Activated CD4-positive, alpha-beta T cell treated with anti-CD3 and anti-CD28 coated beads for 48 hours (primary cell): Measurements from ENCODE around the gene PTPN14.
"Not testable (repeated sequence)": the region's sequence is repeated elsewhere in the genome, so short reads cannot be mapped to it uniquely, and the experiment has no call there.

Experiments
- DNase-seq: peaks from one replicate; pipeline ENCODE4 v3.0.0-alpha.2; 2020

Gene PTPN14

GRCh38 chr1:214506972-214507431 is 44.4 kb downstream of the PTPN14 start:
- no peak for DNase-seq

- DNase-seq: no peak
Measured at GRCh38 chr1:214505134-214505533, 46.3 kb downstream of the PTPN14 start.

GRCh38 chr1:214504330-214504729 is 47.1 kb downstream of the PTPN14 start:
- no peak for DNase-seq

GRCh38 chr1:214503553-214503952 is 47.8 kb downstream of the PTPN14 start:
- no peak for DNase-seq

- DNase-seq: no peak
Measured at GRCh38 chr1:214500340-214501055, 50.9 kb downstream of the PTPN14 start.

GRCh38 chr1:214499732-214500131 is 51.7 kb downstream of the PTPN14 start:
- no peak for DNase-seq

- DNase-seq: no peak
Measured at GRCh38 chr1:214498021-214498420, 53.4 kb downstream of the PTPN14 start.

GRCh38 chr1:214496126-214496525 is 55.3 kb downstream of the PTPN14 start:
- DNase-seq: no peak

GRCh38 chr1:214494706-214495105 is 56.7 kb downstream of the PTPN14 start:
- DNase-seq: no peak

- DNase-seq: not testable (repeated sequence)
Measured at GRCh38 chr1:214494179-214494578, 57.2 kb downstream of the PTPN14 start.

GRCh38 chr1:214493126-214493796 is 58.1 kb downstream of the PTPN14 start:
- DNase-seq: no peak

- DNase-seq: no peak
Measured at GRCh38 chr1:214492401-214493075, 58.9 kb downstream of the PTPN14 start.

GRCh38 chr1:214491468-214492146 is 59.8 kb downstream of the PTPN14 start:
- no peak for DNase-seq

- no peak for DNase-seq
Measured at GRCh38 chr1:214485151-214485550, 66.3 kb downstream of the PTPN14 start.

GRCh38 chr1:214483180-214483579 is 68.2 kb downstream of the PTPN14 start:
- not testable (repeated sequence) for DNase-seq

- not testable (repeated sequence) for DNase-seq
Measured at GRCh38 chr1:214481983-214482634, 69.3 kb downstream of the PTPN14 start.

GRCh38 chr1:214476986-214477870 is 74.2 kb downstream of the PTPN14 start:
- DNase-seq: no peak

- no peak for DNase-seq
Measured at GRCh38 chr1:214476229-214476985, 75.0 kb downstream of the PTPN14 start.

- DNase-seq: no peak
Measured at GRCh38 chr1:214475746-214476145, 75.7 kb downstream of the PTPN14 start.

- no peak for DNase-seq
Measured at GRCh38 chr1:214475331-214475730, 76.1 kb downstream of the PTPN14 start.

- no peak for DNase-seq
Measured at GRCh38 chr1:214474467-214474866, 76.9 kb downstream of the PTPN14 start.
